ENCODE results near the gene ZNF684.
A peak's percentile ranks its signal among the peaks of the same experiment; 100 is the strongest.

Gene ZNF684

DNA sequence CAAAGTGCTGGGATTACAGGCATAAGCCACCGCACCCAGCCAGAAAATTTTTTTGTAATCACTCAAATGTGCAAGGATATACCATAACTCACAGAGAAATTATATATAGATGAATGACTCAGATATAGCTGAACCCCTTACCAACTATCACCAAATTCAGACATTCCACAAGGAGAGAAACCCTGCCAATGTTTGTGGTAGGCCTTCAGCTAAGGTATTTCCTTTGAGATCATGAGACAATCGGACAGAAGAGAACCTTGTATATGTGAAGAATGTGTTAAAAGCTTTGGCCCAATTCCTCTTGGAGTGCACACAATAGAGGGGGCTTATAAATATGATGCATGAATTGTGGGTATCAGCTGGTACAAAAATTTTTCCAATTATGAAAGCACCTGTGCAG lies 50.7 kb downstream of the ZNF684 start:
- TF ChIP-seq ZBTB7A (IDR thresholded peaks at IDR 0.05; ENCODE audit: low read depth): no peak
- TF ChIP-seq CEBPB (IDR thresholded peaks at IDR 0.05): no peak
- TF ChIP-seq CREB1 (IDR thresholded peaks at IDR 0.05; ENCODE audit: low read depth): no peak
- TF ChIP-seq, protein P1, sequence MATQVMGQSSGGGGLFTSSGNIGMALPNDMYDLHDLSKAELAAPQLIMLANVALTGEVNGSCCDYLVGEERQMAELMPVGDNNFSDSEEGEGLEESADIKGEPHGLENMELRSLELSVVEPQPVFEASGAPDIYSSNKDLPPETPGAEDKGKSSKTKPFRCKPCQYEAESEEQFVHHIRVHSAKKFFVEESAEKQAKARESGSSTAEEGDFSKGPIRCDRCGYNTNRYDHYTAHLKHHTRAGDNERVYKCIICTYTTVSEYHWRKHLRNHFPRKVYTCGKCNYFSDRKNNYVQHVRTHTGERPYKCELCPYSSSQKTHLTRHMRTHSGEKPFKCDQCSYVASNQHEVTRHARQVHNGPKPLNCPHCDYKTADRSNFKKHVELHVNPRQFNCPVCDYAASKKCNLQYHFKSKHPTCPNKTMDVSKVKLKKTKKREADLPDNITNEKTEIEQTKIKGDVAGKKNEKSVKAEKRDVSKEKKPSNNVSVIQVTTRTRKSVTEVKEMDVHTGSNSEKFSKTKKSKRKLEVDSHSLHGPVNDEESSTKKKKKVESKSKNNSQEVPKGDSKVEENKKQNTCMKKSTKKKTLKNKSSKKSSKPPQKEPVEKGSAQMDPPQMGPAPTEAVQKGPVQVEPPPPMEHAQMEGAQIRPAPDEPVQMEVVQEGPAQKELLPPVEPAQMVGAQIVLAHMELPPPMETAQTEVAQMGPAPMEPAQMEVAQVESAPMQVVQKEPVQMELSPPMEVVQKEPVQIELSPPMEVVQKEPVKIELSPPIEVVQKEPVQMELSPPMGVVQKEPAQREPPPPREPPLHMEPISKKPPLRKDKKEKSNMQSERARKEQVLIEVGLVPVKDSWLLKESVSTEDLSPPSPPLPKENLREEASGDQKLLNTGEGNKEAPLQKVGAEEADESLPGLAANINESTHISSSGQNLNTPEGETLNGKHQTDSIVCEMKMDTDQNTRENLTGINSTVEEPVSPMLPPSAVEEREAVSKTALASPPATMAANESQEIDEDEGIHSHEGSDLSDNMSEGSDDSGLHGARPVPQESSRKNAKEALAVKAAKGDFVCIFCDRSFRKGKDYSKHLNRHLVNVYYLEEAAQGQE (IDR thresholded peaks at IDR 0.05; ENCODE audit: low read depth): no peak
- TF ChIP-seq EGR1 (IDR thresholded peaks at IDR 0.05): no peak
- no peak for TF ChIP-seq TAF1 (IDR thresholded peaks at IDR 0.05; ENCODE audit: low read depth)

DNA sequence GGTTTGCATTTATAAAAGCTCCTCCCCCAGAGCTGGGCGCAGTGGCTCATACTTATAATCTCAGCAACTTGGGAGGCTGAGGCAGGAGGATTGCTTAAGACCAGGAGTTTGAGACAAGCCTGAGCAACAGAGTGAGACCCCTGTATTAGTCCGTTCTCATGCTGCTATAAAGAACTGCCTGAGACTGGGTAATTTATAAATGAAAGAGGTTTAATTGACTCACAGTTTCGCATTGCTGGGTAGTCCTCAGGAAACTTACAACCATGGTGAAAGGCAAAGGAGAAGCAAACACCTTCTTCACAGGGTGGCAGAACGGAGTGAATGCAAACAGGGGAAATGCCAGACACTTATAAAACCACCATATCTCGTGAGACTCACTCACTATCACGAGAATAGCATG lies 52.5 kb downstream of the ZNF684 start:
- no peak for TF ChIP-seq EP300 (IDR thresholded peaks at IDR 0.05; ENCODE audit: borderline replicate concordance)
- no peak for TF ChIP-seq CEBPB (IDR thresholded peaks at IDR 0.05)
- no peak for TF ChIP-seq TEAD4 (IDR thresholded peaks at IDR 0.05)
- TF ChIP-seq CREB1 (IDR thresholded peaks at IDR 0.05; ENCODE audit: low read depth): no peak
- no peak for TF ChIP-seq NFIC (IDR thresholded peaks at IDR 0.05)
- no peak for TF ChIP-seq EGR1 (IDR thresholded peaks at IDR 0.05)
- no peak for TF ChIP-seq YY1 (IDR thresholded peaks at IDR 0.05; ENCODE audit: low read depth)
- TF ChIP-seq TAF1 (IDR thresholded peaks at IDR 0.05; ENCODE audit: low read depth): no peak
- TF ChIP-seq, protein P1 (IDR thresholded peaks at IDR 0.05; ENCODE audit: low read depth): no peak
- no peak for TF ChIP-seq TCF12 (IDR thresholded peaks at IDR 0.05; ENCODE audit: low read depth)

DNA sequence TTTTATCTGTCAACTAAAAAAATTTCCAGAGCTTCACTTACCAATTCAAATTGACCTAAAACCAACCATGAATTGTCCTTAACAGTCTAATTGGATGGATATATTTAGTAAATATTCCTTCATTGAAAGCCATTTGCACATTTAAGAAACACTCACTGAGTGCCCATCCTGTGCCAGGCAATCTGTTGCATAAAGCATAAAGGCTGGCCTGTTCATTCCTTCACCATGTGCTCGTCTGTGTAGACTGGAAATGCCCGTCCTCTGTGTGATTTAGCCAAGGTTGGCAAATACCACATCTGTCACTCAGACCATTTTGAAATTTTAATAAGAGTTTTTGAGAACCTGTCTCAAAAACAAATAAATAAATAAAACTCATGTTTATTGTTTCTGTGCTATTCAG lies 57.1 kb downstream of the ZNF684 start:
- TF ChIP-seq YY1 (IDR thresholded peaks at IDR 0.05; ENCODE audit: low read depth) (no peak), TAF1 (IDR thresholded peaks at IDR 0.05; ENCODE audit: low read depth) (no peak), NFIC (IDR thresholded peaks at IDR 0.05) (no peak), FOXM1 (IDR thresholded peaks at IDR 0.05; ENCODE audit: borderline replicate concordance, low read depth) (no peak)
- TF ChIP-seq, protein P2, sequence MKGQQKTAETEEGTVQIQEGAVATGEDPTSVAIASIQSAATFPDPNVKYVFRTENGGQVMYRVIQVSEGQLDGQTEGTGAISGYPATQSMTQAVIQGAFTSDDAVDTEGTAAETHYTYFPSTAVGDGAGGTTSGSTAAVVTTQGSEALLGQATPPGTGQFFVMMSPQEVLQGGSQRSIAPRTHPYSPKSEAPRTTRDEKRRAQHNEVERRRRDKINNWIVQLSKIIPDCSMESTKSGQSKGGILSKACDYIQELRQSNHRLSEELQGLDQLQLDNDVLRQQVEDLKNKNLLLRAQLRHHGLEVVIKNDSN (IDR thresholded peaks at IDR 0.05): no peak
- TF ChIP-seq, protein P3, sequence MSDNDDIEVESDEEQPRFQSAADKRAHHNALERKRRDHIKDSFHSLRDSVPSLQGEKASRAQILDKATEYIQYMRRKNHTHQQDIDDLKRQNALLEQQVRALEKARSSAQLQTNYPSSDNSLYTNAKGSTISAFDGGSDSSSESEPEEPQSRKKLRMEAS (IDR thresholded peaks at IDR 0.05): no peak

DNA sequence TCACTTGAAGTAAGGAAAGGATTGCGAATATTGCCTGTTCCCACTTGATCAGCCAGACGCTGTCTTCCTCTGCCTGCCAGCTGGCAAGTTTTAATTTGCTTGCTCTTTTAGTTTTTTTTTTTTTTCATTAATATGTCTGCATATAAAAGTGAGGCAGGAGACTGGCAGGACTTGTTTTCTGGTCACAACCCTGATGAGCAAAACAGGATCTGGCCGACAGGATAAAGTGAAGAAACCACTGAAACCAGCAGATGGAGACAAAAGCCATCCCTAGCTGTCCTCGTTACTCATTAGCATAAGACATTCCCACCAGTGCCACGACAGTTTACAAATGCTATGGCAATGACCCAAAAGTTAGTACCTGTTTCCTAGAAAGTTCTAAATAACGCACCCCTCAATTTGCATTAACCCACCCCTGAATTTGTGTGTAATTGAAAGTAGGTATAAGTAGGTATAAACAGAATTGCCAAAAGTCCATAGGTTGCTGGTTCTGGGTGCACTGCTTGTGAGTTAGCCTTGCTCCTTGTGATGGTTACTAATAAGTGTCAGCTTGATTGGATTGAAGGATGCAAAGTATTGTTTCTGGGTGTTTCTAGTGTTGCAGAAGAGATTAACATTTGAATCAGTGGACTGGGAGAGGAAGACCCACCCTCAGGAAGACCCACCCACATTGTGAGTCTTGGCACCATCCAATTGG lies 60.8 kb downstream of the ZNF684 start:
- TF ChIP-seq FOXM1 (IDR thresholded peaks at IDR 0.05; ENCODE audit: borderline replicate concordance, low read depth): no peak
- TF ChIP-seq EGR1 (IDR thresholded peaks at IDR 0.05): no peak
- TF ChIP-seq YY1 (IDR thresholded peaks at IDR 0.05; ENCODE audit: low read depth): no peak
- TF ChIP-seq, protein P3 (IDR thresholded peaks at IDR 0.05): no peak
- TF ChIP-seq RAD21 (IDR thresholded peaks at IDR 0.05; ENCODE audit: low read depth): peak; percentile 42
- TF ChIP-seq, protein P2 (IDR thresholded peaks at IDR 0.05): no peak

DNA sequence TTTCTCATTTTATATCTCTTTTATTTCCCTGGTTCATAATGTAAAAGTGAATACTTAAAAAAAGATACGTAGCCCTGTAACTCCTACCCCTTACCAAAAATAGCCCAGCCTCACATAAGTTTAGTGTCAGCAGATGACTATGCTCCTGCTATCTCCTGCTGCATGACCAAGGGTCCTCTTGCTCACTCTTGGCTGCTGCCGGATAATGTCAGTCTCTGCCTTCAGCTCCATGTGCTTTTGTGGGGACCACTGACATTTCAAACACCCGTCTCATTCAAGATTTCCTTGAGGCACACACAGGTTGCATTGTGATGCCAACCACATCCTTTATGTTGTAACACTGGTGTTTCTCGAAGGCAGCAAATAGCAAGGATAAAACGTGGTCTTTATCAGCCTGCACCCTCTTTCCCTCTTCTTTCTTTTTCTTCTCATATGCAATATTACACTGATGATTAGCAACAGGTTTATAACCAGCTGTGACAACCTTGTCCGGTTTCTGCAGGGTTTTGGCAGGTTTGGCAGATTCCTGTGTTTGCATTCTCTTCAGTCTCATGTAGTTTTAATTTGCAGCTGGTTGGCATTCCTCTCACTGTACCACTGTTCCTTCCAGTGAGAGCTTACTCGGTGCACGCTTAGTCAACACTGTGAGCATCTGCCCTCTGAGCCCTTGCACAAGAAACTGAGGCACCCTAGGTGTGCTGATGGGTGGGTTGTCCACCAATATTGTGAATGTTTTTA lies 62.2 kb downstream of the ZNF684 start:
- no peak for TF ChIP-seq CEBPB (IDR thresholded peaks at IDR 0.05)

DNA sequence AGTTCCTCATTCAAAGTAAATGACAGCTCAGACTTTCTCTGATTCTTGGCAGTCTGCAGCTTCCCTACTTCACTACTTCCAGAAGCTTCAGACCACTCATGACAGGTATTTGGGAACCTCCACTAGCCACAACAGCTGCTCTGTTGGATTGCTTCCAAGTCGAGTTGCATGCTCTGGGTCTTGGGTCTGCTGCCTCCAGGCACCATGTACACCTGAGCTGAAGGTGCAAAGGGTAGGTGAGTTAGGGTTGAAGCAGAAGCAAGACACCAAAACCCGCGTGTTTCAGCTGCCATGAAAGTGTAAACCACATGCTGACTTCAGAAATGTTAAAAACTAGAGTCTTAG lies 62.7 kb downstream of the ZNF684 start:
- no peak for TF ChIP-seq TAF1 (IDR thresholded peaks at IDR 0.05; ENCODE audit: low read depth)
- TF ChIP-seq YY1 (IDR thresholded peaks at IDR 0.05; ENCODE audit: low read depth): no peak
- no peak for TF ChIP-seq ZBTB7A (IDR thresholded peaks at IDR 0.05; ENCODE audit: low read depth)
- no peak for TF ChIP-seq CEBPB (IDR thresholded peaks at IDR 0.05)

DNA sequence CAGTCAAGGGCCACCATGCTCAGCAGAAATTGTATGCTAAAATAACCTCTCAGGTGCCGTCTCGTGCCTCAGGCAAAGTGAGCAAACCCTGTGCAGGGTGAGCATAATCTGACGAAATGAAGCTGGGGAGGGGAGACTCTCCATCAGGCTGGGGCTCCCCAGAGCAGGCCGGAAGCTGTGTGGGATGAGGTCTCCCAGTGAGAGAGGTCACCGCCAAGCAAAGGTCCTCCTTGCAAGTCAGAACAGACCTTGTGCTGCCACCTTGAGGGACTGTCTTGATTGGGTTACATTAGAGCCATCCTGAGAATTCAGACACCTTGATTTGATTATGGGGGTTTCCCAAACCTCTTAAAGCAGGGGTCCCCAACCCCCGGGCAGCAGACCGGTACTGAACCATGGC lies 64.2 kb downstream of the ZNF684 start:
- TF ChIP-seq, protein P1 (IDR thresholded peaks at IDR 0.05; ENCODE audit: low read depth): no peak
- TF ChIP-seq TEAD4 (IDR thresholded peaks at IDR 0.05): no peak
- TF ChIP-seq YY1 (IDR thresholded peaks at IDR 0.05; ENCODE audit: low read depth): no peak
